Measurements from ENCODE around the gene TMEM98.

- TF ChIP-seq CTCF (IDR thresholded peaks at IDR 0.05) (no peak), ZFX (IDR thresholded peaks at IDR 0.05; ENCODE audit: borderline replicate concordance) (no peak)
These were observed 5.9 kb downstream of the TMEM98 start for GRCh38 chr17:32933881-32934280.
